ENCODE results near the gene C19orf85.
"Not testable (repeated sequence)": the region's sequence is repeated elsewhere in the genome, so short reads cannot be mapped to it uniquely, and the experiment has no call there.

The C19orf85 gene

DNA sequence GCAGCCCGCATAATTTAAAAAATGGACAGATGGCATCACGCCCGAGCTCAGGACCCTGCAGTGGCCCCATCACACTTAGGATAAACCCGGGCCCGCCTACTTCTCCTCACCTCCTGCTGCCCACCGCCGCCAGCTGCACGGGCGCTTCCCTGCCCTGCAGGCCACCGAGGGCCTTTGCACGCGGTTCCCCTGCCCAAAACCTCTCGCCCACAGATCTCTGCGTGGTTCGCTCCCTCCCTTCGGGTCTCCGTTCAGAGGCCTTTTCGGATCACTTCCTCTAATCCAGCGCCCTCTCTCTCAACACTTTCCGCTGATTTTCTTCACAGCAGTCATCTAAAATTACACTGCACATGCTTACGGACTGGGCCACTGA lies 23.2 kb downstream of the C19orf85 start:
- DNase-seq (ENCODE audit: low read depth in 2 of 2): no peak

DNA sequence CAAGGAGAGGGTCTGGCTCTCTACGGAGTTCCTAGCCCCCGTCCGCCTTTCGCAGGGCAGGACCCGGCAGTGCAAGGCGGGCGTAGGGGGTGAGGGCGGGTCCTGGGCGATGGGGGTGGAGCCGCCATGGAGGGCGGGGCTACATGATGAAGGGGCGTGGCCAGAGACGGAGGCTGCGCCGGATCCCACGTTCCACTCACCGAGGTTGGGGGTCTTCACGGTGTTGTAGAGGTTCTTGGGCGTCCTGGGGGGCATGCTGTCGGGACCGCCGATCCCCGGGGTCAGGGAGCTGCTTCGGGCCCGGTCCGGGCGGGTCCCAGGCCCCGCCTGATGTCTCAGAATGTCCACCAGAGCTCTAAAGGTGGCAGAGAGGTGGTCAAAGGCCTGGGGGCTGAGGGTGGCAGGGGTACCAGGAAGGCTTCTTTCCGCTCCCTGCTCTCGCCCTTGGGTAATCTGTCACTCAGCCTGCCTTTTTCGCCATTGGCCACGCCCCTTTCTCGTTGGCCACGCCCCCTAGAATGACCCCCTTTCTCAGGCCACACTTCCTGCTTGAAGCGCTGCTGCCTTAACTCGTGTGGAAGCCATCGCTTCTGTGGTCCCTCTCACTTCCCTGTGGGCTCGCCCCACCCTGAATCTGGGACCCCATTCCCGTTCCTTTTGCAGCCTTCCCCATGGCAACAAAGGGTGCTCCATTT lies 24.0 kb downstream of the C19orf85 start:
- no peak for DNase-seq (ENCODE audit: low read depth in 2 of 2)

GRCh38 chr19:55439052-55439451 lies 25.5 kb downstream of the C19orf85 start:
- no peak for DNase-seq (ENCODE audit: low read depth in 2 of 2)

DNA sequence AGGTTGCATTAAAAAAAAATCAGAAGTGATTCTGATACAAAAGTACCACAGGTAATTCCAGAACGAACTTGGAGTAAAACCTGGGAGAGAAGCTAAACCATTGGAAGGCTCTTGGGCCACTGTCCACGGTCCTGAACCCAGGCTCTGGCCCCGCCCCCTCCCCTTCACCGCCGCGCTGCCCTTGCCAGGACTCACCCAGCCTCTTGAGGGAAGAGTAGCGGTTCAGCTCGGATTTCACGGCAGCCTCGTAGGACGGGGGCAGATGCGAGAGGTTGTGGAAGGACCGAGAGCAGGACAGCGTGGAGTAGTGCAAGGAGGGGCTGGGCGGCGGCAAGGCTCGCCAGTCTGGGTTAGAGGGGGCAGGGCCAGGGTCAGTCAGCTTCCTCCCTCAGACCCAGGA lies 27.1 kb downstream of the C19orf85 start:
- no peak for DNase-seq (ENCODE audit: low read depth in 2 of 2)

GRCh38 chr19:55436847-55437246 lies 27.7 kb downstream of the C19orf85 start:
- DNase-seq (ENCODE audit: low read depth in 2 of 2): no peak

DNA sequence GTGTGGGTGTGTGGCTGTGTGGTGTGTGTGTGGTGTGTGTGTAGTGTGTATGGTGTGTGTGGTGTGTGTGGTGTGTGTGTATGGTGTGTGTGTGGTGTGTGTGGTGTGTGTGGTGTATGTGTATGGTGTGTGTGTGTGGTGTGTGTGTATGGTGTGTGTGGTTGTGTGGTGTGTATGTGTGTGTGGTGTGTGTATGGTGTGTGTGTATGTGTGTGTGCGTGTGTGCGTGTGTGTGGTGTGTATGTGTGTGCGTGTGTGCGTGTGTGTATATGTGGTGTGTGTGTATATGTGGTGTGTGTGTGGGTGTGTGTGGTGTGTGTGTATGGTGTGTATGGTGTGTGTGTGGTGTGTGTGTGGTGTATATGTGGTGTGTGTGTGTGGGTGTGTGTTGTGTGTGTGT lies 29.5 kb downstream of the C19orf85 start:
- DNase-seq (ENCODE audit: low read depth in 2 of 2): no peak

DNA sequence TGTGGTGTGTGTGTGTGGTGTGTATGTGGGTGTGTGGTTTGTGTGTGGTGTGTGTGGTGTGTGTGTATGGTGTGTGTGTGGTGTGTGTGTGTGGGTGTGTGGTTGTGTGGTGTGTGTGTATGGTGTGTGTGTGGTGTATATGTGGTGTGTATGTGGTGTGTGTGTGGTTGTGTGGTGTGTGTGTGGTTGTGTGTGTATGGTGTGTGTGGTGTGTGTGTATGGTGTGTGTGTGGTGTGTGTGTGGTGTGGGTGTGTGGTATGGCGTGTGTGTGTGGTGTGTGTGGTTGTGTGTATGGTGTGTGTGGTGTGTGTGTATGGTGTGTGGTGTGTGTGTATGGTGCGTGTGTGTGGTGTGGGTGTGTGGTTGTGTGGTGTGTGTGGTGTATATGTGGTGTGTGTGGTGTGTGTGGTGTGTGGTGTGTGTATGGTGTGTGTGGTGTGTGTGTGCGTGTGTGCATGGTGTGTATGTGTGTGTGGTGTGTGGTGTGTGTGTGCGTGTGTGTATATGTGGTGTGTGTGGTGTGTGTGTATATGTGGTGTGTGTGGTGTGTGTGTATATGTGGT lies 30.1 kb downstream of the C19orf85 start:
- no peak for DNase-seq (ENCODE audit: low read depth in 2 of 2)

- no peak for DNase-seq (ENCODE audit: low read depth in 2 of 2)
Measured at GRCh38 chr19:55433292-55433691, 31.3 kb downstream of the C19orf85 start.

DNA sequence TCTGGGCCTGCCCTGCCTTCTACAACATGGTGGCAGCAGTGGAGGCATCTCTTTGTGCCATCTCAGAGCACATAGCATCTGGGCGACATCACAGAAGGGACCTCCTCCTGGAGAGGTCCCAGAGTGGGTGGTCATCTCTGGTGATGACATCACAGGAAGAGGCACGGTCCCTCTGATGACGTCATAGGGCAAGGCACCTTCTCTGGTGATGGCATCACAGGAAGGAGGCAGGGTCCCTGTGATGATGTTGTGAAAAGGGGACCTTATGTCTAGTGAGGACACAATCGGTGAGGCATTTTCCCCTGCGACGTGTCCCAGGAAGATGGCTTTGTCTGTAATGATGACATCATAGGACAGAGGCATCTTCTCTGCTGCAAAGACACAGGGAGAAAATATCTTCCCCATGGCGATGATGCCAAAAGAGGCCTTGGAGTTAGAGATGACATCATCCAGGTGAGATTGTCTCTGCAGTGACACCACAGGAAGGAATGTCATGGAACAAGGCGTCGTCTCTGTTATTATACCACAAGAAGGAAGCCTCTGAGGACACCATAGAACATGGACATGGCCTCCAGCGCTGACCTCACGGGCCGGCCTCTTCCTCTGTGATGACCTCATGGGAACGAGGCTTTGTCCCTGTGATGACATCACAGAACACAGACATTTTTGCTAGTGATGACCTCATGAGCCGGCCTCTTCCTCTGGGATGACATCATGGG lies 32.2 kb downstream of the C19orf85 start:
- no peak for DNase-seq (ENCODE audit: low read depth in 2 of 2)

GRCh38 chr19:55431183-55431582 lies 33.4 kb downstream of the C19orf85 start:
- DNase-seq (ENCODE audit: low read depth in 2 of 2): no peak

DNA sequence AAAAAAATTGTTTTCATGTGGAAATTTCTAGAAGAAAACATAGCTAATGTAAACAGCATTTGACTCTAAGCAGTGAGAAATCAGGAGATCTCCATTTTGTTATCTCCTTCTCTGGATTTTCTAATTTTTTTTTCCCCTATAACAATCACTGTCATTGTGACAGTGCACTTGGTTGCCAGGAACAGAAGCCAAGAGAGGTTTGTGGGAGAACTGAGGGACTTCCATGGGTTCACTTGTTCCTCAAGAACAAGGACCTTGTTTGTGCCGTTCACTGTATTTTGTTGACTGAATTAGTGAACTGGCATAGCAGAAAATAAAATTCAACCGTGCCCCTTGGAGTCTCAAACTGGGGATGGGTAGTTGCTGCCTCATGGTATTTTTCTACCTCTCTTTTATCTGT lies 38.5 kb downstream of the C19orf85 start:
- DNase-seq (ENCODE audit: low read depth in 2 of 2): no peak

DNA sequence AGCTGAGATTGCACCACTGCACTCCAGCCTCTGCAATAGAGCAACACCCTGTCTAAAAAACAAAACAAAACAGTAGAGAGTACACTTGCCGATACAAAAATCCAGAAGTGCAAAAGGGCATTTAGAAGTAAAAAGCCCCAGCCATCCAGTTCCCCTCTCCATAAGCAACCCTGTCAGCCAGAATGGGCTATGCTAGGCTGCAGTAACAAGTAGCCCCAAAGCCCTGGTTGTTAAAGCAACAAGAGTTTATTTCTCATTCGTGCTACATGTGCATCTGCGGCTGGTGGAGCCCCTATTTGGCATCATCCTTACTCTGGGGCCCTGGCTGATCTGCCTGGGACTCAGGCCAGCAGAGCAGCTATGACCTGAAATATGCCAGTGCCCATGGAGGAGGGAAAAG lies 40.0 kb downstream of the C19orf85 start:
- DNase-seq (ENCODE audit: low read depth in 2 of 2): no peak

GRCh38 chr19:55423225-55424005 lies 41.1 kb downstream of the C19orf85 start:
- DNase-seq (ENCODE audit: low read depth in 2 of 2): no peak

- not testable (repeated sequence) for DNase-seq (ENCODE audit: low read depth in 2 of 2)
Measured at GRCh38 chr19:55421281-55421680, 43.3 kb downstream of the C19orf85 start.

DNA sequence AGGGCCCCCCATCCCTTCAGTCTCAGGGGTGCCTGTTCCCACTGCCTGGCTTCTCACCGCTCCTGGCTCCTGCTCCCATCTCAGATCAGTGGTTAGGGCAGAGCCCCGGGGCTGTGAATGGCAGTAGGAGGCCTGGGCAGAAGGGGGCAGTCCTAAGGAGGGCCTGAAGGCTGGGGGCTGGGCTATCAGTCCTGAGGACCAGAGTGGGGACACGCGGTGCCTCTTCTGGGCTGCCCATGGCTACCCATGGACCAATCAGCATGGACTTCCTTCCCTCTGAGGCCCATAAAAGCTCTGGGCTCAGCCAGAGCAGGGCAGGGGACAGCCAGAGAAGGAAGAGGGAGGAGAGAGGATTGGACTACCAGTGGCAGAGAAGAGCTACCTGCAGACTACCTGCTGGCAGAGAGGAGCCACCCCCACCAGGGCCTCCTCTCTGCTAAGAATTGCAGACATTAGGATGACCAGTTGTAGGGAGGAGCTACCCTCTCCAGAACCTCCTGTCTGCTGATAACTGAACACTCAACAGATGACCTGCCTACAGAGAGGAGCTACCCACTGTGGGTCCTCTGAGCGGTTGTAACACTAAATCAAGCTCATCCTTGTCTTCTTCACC lies 44.8 kb downstream of the C19orf85 start:
- no peak for DNase-seq (ENCODE audit: low read depth in 2 of 2)

GRCh38 chr19:55419103-55419502 lies 45.4 kb downstream of the C19orf85 start:
- no peak for DNase-seq (ENCODE audit: low read depth in 2 of 2)

GRCh38 chr19:55418185-55418584 lies 46.4 kb downstream of the C19orf85 start:
- no peak for DNase-seq (ENCODE audit: low read depth in 2 of 2)
